OCI-LY1 (cell line): ENCODE data around the gene CHRNA9.

Experiments
- H2AFZ ChIP-seq: fragments of 200-600 bp; sonication (generic), shearing (Covaris generic); 2 replicates; pipeline ENCODE4 v1.6.0; 2014; ENCODE audit warnings: antibody characterized with exemption, mild to moderate bottlenecking, low read length
- H3F3A ChIP-seq: fragments of 200-600 bp; sonication (generic), shearing (Covaris generic); 2 replicates; pipeline ENCODE4 v1.6.0; 2014; ENCODE audit warnings: mild to moderate bottlenecking, antibody characterized with exemption, low read length, moderate library complexity; ENCODE audit not compliant: insufficient read depth
- H3K27ac ChIP-seq: fragments of 200-600 bp; sonication (generic); 2 replicates; pipeline ENCODE4 v1.5.1; 2014; ENCODE audit warnings: low read length, mixed run types, mild to moderate bottlenecking, low read depth; ENCODE audit not compliant: poor library complexity, severe bottlenecking
- H3K27me3 ChIP-seq: fragments of 200-600 bp; sonication (generic); 2 replicates; pipeline ENCODE4 v1.6.0; 2014; ENCODE audit warnings: antibody characterized with exemption, mild to moderate bottlenecking, low read length, moderate library complexity; ENCODE audit not compliant: insufficient read depth
- H3K36me3 ChIP-seq: fragments of 200-600 bp; sonication (generic); 2 replicates; pipeline ENCODE4 v1.6.1; 2014; ENCODE audit warnings: mild to moderate bottlenecking, antibody characterized with exemption, low read length, moderate library complexity, mixed read lengths; ENCODE audit not compliant: insufficient read depth
- H3K4me1 ChIP-seq: fragments of 200-600 bp; sonication (generic); 2 replicates; pipeline ENCODE4 v1.5.1; 2014; ENCODE audit warnings: mild to moderate bottlenecking, low read length, moderate library complexity; ENCODE audit not compliant: insufficient read depth, severe bottlenecking
- H3K4me2 ChIP-seq: fragments of 200-600 bp; sonication (generic), shearing (Covaris generic); 2 replicates; pipeline ENCODE4 v1.6.1; 2014; ENCODE audit warnings: low read length
- H3K4me3 ChIP-seq: fragments of 200-600 bp; sonication (generic); 2 replicates; pipeline ENCODE4 v1.5.1; 2014; ENCODE audit warnings: low read length, low read depth, mild to moderate bottlenecking, mixed read lengths; ENCODE audit not compliant: poor library complexity, severe bottlenecking
- H3K79me2 ChIP-seq: fragments of 200-600 bp; shearing (Covaris generic); 2 replicates; pipeline ENCODE4 v1.6.1; 2016; ENCODE audit warnings: mixed run types, low read length, mixed read lengths; ENCODE audit not compliant: insufficient read depth
- H3K9ac ChIP-seq: fragments of 200-600 bp; sonication (generic), shearing (Covaris generic); 2 replicates; pipeline ENCODE4 v1.6.1; 2014; ENCODE audit warnings: mild to moderate bottlenecking, low read length, mixed read lengths
- H3K9me2 ChIP-seq: fragments of 200-600 bp; sonication (generic), shearing (Covaris generic); 2 replicates; pipeline ENCODE4 v1.6.1; 2014; ENCODE audit warnings: low read depth, mild to moderate bottlenecking, low read length, mixed read lengths
- H3K9me3 ChIP-seq: fragments of 200-600 bp; shearing (Covaris generic); 2 replicates; pipeline ENCODE4 v1.6.1; 2014; ENCODE audit warnings: low read length, mixed read lengths
- H4K20me1 ChIP-seq: fragments of 200-600 bp; sonication (generic), shearing (Covaris generic); 2 replicates; pipeline ENCODE4 v1.6.0; 2016; ENCODE audit warnings: mild to moderate bottlenecking, low read length; ENCODE audit not compliant: insufficient read depth
- EZH2 ChIP-seq: fragments of 200-600 bp; sonication (generic), shearing (Covaris generic); IDR thresholded peaks from 2 replicates; pipeline ENCODE4 v1.8.0; 2017; ENCODE audit warnings: borderline replicate concordance, mixed run types, mild to moderate bottlenecking, antibody characterized with exemption, low read length, moderate library complexity, mixed read lengths
- TF ChIP-seq, protein P1 (sequence below): fragments of 200-600 bp; sonication (generic), shearing (Covaris generic); IDR thresholded peaks from 2 replicates; pipeline ENCODE4 v1.5.1; 2017; ENCODE audit warnings: mild to moderate bottlenecking, antibody characterized with exemption, low read length, moderate library complexity, mixed read lengths

The CHRNA9 gene

DNA sequence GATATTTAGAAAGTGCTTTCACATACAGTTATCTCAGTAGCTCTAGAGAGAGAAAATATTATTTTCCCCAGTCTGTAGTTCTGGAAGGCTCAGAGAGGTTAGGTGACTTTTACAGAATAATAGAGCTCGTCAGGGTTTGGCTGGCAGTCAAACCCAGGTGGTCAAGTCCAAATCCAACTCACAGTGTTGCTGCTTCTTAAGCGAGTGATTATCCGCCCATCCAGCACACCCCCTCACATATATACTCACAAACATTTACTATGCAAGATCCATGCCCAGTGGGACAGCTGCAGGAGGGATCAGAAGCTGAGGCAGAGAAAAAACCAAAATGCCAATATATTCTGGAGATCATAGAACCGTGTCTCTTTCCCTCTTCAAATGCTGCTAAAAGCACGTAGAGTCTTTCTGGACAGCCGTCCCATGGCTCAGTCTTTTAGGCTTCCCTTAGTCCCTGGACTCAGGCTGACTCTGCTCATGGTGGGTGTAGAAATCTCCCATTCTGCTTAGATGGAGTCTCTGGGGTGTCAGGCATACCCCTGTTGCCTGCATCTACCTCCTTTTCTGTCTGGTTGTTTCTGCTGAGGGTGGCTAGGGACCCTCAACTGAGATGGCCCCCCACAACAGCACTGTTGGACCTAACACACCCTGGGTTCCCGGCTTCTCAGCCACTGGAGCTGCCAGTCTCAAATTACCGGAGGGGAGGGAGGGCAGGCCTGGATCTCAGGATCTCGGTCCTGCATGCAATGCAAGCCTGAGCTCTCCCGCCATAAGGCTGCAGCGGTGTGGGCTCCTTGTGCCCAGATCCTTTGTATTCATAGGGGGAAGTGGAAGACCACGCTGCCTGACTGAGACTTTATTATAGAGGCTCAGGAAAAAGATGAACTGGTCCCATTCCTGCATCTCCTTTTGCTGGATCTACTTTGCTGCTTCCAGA, at the start of gene CHRNA9:
CHRNA9 (plus strand) TSS at position 743 of the 934 bp plus-strand sequence; CDS start at position 878, 135 bp downstream.
- H3K4me1 ChIP-seq: no peaks in the 10 kb centered on the region
- no peak within 1 kb of the TSS for H3K27ac ChIP-seq
- no peak within 1 kb of the TSS for H2AFZ ChIP-seq
- no peaks in the 10 kb centered on the region for H3K9me2 ChIP-seq
- H3K4me3 ChIP-seq: no peak within 1 kb of the TSS
- TF ChIP-seq, protein P1, sequence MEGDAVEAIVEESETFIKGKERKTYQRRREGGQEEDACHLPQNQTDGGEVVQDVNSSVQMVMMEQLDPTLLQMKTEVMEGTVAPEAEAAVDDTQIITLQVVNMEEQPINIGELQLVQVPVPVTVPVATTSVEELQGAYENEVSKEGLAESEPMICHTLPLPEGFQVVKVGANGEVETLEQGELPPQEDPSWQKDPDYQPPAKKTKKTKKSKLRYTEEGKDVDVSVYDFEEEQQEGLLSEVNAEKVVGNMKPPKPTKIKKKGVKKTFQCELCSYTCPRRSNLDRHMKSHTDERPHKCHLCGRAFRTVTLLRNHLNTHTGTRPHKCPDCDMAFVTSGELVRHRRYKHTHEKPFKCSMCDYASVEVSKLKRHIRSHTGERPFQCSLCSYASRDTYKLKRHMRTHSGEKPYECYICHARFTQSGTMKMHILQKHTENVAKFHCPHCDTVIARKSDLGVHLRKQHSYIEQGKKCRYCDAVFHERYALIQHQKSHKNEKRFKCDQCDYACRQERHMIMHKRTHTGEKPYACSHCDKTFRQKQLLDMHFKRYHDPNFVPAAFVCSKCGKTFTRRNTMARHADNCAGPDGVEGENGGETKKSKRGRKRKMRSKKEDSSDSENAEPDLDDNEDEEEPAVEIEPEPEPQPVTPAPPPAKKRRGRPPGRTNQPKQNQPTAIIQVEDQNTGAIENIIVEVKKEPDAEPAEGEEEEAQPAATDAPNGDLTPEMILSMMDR: no peak
- TF ChIP-seq EZH2: no peak
- no peak within 1 kb of the TSS for H3K4me2 ChIP-seq
- H4K20me1 ChIP-seq: no peaks in the 10 kb centered on the region
- no peaks in the 10 kb centered on the region for H3K9me3 ChIP-seq
- no peaks in the 10 kb centered on the region for H3K36me3 ChIP-seq
- no peaks in the 10 kb centered on the region for H3K79me2 ChIP-seq
- no peaks in the 10 kb centered on the region for H3F3A ChIP-seq
- H3K27me3 ChIP-seq: peaks cover 6% of the 10 kb centered on the region; the same call in 1 of the 2 replicates
- H3K9ac ChIP-seq: no peak within 1 kb of the TSS

- Histone ChIP-seq H3K36me3 (no peaks in the 10 kb centered on the region), H3K27me3 (no peaks in the 10 kb centered on the region), H3K4me1 (peaks cover 80% of the 10 kb centered on the region), H4K20me1 (no peaks in the 10 kb centered on the region), H3K9ac (no peak overlapping the region), H3F3A (0 out of 2 replicates have a peak, but pooled peaks cover 7% of the 10 kb centered on the region), H2AFZ (no peak overlapping the region), H3K9me2 (no peaks in the 10 kb centered on the region), H3K9me3 (no peaks in the 10 kb centered on the region), H3K4me3 (no peak overlapping the region), H3K4me2 (no peak overlapping the region), H3K79me2 (no peaks in the 10 kb centered on the region), H3K27ac (peak overlapping the region; percentile 82)
- no peak for TF ChIP-seq EZH2
These were observed 49.4 kb upstream of the CHRNA9 start for GRCh38 chr4:40285692-40286091.

DNA sequence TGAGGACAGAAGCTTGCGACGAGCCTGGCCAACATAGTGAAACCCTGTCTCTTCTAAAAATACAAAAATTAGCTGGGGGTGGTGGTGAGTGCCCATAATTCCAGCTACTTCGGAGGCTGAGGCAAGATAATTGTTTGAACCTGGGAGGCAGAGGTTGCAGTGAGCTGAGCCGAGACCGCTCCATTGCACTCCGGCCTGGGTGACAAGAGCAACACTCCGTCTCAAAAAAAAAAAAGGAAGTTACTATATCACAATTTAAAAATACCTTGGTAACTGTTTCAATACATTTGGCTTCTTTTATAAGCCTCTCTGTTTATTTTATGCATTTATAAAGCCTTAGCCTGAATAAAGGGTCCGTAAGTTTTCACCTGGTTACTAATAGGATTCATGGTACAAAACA, 46.6 kb upstream of the CHRNA9 start:
- Histone ChIP-seq H2AFZ (peak overlapping the region; percentile 50; the same call in 1 of the 2 replicates), H3K4me2 (peak overlapping the region; percentile 46), H3K4me1 (peaks cover 90% of the 10 kb centered on the region), H3K9me2 (no peaks in the 10 kb centered on the region), H3K9me3 (no peaks in the 10 kb centered on the region), H3K4me3 (peak overlapping the region; percentile 7), H3K27ac (peak overlapping the region; percentile 96), H4K20me1 (no peaks in the 10 kb centered on the region), H3K79me2 (no peaks in the 10 kb centered on the region), H3K36me3 (no peaks in the 10 kb centered on the region), H3F3A (no peaks in the 10 kb centered on the region), H3K27me3 (no peaks in the 10 kb centered on the region), H3K9ac (peak overlapping the region; percentile 57)
- TF ChIP-seq, protein P1: no peak
- TF ChIP-seq EZH2: no peak
